WTC11 (cell line): ENCODE data around the gene TMPRSS3. TPM values are rescaled to one million over a fixed set of nuclear protein-coding genes. Genes with fewer than 3 reads are reported as not detected.

Source experiments
- ATAC-seq: fragments of 200-7000 bp; cut with Tn5 transposase; 2 replicates; pipeline ENCODE4 v1.10.0; 2021; ENCODE audit warnings: mild to moderate bottlenecking, moderate library complexity
- CTCF ChIA-PET: fragments of 300-600 bp; sonication (Branson Sonifier 250); formaldehyde crosslinking; loops from one replicate; lab custom pipeline; 2021; ENCODE audit warnings: antibody characterized with exemption; lab: Charles Lee
- POLR2A ChIA-PET: fragments of 350-600 bp; sonication (Branson Sonifier 250); formaldehyde crosslinking; loops from one replicate; lab custom pipeline; 2021; ENCODE audit warnings: antibody characterized with exemption; lab: Charles Lee
- DNase-seq: peaks from one replicate; pipeline ENCODE4 v3.0.0; 2021; ENCODE audit warnings: low spot score
- H3K27ac Mint-ChIP-seq: 2 replicates; pipeline ENCODE4 v1.8.0; 2021; ENCODE audit warnings: mixed read lengths
- H3K27me3 Mint-ChIP-seq: 2 replicates; pipeline ENCODE4 v1.8.0; 2021; ENCODE audit warnings: low read depth, mild to moderate bottlenecking, moderate library complexity, mixed read lengths
- H3K36me3 Mint-ChIP-seq: 2 replicates; pipeline ENCODE4 v1.8.0; 2021; ENCODE audit warnings: mixed read lengths
- H3K4me1 Mint-ChIP-seq: 2 replicates; pipeline ENCODE4 v1.8.0; 2022; ENCODE audit warnings: mixed read lengths
- H3K4me3 Mint-ChIP-seq: 2 replicates; pipeline ENCODE4 v1.8.0; 2021; ENCODE audit warnings: mild to moderate bottlenecking, moderate library complexity, mixed read lengths
- H3K9me3 Mint-ChIP-seq: 2 replicates; pipeline ENCODE4 v1.8.0; 2021; ENCODE audit warnings: mixed read lengths
- AR ChIP-seq: fragments of 250-450 bp; sonication (Bioruptor Pico); IDR thresholded peaks from 2 replicates; pipeline ENCODE4 v1.9.0; 2021; ENCODE audit warnings: mild to moderate bottlenecking
- EMX1 ChIP-seq: fragments of 250-450 bp; sonication (Bioruptor Pico); IDR thresholded peaks from 2 replicates; pipeline ENCODE4 v1.8.0; 2021; ENCODE audit warnings: mild to moderate bottlenecking
- HMGXB4 ChIP-seq: sonication (generic); formaldehyde crosslinking; IDR thresholded peaks from 2 replicates; pipeline ENCODE4 v1.8.1; 2023; ENCODE audit warnings: mild to moderate bottlenecking, moderate library complexity, missing genetic modification reagents
- STAT6 ChIP-seq: sonication (generic); formaldehyde crosslinking; conservative IDR thresholded peaks from 2 replicates; pipeline ENCODE4 v1.8.1; 2023; ENCODE audit warnings: mild to moderate bottlenecking, low read depth, missing genetic modification reagents, moderate library complexity
- TEAD4 ChIP-seq: sonication (generic); formaldehyde crosslinking; IDR thresholded peaks from 2 replicates; pipeline ENCODE4 v1.8.0; 2022; ENCODE audit warnings: mild to moderate bottlenecking, missing genetic modification reagents
- ZNF317 ChIP-seq: sonication (generic); formaldehyde crosslinking; IDR thresholded peaks from 2 replicates; pipeline ENCODE4 v1.8.1; 2023; ENCODE audit warnings: low read depth, mild to moderate bottlenecking, moderate library complexity, missing genetic modification reagents, borderline replicate concordance
- total RNA-seq: library from RNA; stranded (reverse); gene quantifications from 3 replicates; pipeline ENCODE4 v1.2.3, GENCODE V29; 2021
- TF ChIP-seq, protein P1 (sequence below): sonication (generic); formaldehyde crosslinking; IDR thresholded peaks from 2 replicates; pipeline ENCODE4 v1.8.0; 2022; ENCODE audit warnings: mild to moderate bottlenecking, missing genetic modification reagents
- TF ChIP-seq, protein P2 (sequence below): sonication (generic); formaldehyde crosslinking; IDR thresholded peaks from 2 replicates; pipeline ENCODE4 v1.8.1; 2022; ENCODE audit warnings: mild to moderate bottlenecking, missing genetic modification reagents, moderate library complexity, borderline replicate concordance

Gene TMPRSS3
- total RNA-seq, 1 experiment from 2014 or later: 0.39 TPM

- no peaks in the 10 kb centered on the region for H3K4me1 Mint-ChIP-seq
- DNase-seq (no peak), ATAC-seq (no peak)
- no peak overlapping the region for H3K27ac Mint-ChIP-seq
- peaks cover 10% of the 10 kb centered on the region for H3K9me3 Mint-ChIP-seq
- TF ChIP-seq TEAD4 (CRISPR knock-in tag): no peak
- TF ChIP-seq, protein P1, sequence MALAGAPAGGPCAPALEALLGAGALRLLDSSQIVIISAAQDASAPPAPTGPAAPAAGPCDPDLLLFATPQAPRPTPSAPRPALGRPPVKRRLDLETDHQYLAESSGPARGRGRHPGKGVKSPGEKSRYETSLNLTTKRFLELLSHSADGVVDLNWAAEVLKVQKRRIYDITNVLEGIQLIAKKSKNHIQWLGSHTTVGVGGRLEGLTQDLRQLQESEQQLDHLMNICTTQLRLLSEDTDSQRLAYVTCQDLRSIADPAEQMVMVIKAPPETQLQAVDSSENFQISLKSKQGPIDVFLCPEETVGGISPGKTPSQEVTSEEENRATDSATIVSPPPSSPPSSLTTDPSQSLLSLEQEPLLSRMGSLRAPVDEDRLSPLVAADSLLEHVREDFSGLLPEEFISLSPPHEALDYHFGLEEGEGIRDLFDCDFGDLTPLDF (CRISPR knock-in tag): no peak
- POLR2A ChIA-PET: no interaction called here
- CTCF ChIA-PET: interaction anchor here (1.1 to 1.6 kb wide), 3 partner anchors 13 to 63 kb away, joined by 3 to 6 read pairs (median 5); no protein-coding TSS in a partner anchor
- no peak overlapping the region for H3K4me3 Mint-ChIP-seq
- peaks cover 7% of the 10 kb centered on the region for H3K36me3 Mint-ChIP-seq
- 0 out of 2 replicates have a peak, but pooled peaks cover 3% of the 10 kb centered on the region for H3K27me3 Mint-ChIP-seq
Observed at GRCh38 chr21:42398436-42399028, 2.7 kb upstream of the TMPRSS3 start.

DNA sequence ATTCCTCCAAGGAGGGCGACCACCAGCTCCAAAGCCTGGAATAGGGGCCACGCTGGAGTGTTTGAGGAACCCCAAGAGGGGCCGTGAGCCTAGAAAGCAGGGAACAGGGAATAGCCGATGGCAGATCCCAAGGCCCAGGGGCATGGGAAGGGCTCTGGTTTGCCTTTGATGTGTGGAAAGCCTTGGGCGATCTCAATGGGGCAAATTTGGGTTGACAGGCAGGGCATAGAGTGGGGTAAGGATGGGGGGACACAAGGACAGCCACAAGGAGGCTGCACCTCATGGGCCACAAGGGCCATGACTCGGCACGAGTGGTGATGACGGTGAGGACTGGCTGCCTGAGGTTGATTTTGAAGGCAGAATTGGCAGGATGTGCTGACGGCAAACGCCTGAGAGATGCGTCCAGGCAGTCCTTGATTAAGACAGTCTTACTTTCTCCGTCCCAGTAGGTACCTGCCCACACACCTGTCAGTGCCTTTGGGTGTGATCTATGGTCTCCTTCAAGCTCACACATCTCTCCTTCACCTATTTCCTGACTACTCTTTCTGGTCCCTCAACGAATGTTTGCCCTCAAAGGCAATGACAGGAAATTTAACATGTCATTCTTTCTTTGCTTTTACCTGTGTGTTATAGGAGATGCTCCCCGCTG lies 2.0 kb upstream of the TMPRSS3 start:
- H3K36me3 Mint-ChIP-seq: peaks cover 7% of the 10 kb centered on the region
- TF ChIP-seq EMX1 (CRISPR knock-in tag): no peak
- TF ChIP-seq, protein P2, sequence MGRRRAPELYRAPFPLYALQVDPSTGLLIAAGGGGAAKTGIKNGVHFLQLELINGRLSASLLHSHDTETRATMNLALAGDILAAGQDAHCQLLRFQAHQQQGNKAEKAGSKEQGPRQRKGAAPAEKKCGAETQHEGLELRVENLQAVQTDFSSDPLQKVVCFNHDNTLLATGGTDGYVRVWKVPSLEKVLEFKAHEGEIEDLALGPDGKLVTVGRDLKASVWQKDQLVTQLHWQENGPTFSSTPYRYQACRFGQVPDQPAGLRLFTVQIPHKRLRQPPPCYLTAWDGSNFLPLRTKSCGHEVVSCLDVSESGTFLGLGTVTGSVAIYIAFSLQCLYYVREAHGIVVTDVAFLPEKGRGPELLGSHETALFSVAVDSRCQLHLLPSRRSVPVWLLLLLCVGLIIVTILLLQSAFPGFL (CRISPR knock-in tag): no peak
- TF ChIP-seq AR (CRISPR knock-in tag): no peak
- no peak for TF ChIP-seq STAT6 (CRISPR knock-in tag)
- TF ChIP-seq HMGXB4 (CRISPR knock-in tag): no peak
- no peak for TF ChIP-seq ZNF317 (CRISPR knock-in tag)
- TF ChIP-seq, all 79 proteins: peak for 0
- CTCF ChIA-PET: interaction anchor here (1.1 to 1.6 kb wide), 3 partner anchors 14 to 62 kb away, joined by 3 to 6 read pairs (median 5); no protein-coding TSS in a partner anchor
- ATAC-seq (no peak), DNase-seq (no peak)
- H3K27ac Mint-ChIP-seq: no peak overlapping the region
- H3K9me3 Mint-ChIP-seq: peaks cover 10% of the 10 kb centered on the region
- no peaks in the 10 kb centered on the region for H3K4me1 Mint-ChIP-seq
- POLR2A ChIA-PET: no interaction called here
- 0 out of 2 replicates have a peak, but pooled peaks cover 3% of the 10 kb centered on the region for H3K27me3 Mint-ChIP-seq
- H3K4me3 Mint-ChIP-seq: no peak overlapping the region
